BJ (cell line): ENCODE measurements around the gene SYPL2. TPM values are rescaled to one million over a fixed set of nuclear protein-coding genes. Genes with fewer than 3 reads are reported as not detected.

Experiments used
- CTCF ChIA-PET: fragments of 350-600 bp; formaldehyde crosslinking; extraction: SDS; loops from one replicate; lab custom pipeline; 2021; ENCODE audit warnings: antibody characterized with exemption, inconsistent platforms; lab: Yijun Ruan, JAX
- POLR2A ChIA-PET: fragments of 300-600 bp; sonication (Branson Sonifier 250); formaldehyde crosslinking; extraction: SDS; loops from one replicate; lab custom pipeline; 2021; ENCODE audit warnings: antibody characterized with exemption; lab: Charles Lee
- DNase-seq: peaks from one replicate; pipeline ENCODE4 v3.0.0-alpha.2; 2011; ENCODE audit warnings: low read depth
- H3K27me3 ChIP-seq: 2 replicates; pipeline ENCODE4 v1.6.0; 2011; ENCODE audit warnings: low read length; ENCODE audit not compliant: control insufficient read depth, insufficient read depth
- H3K36me3 ChIP-seq: 2 replicates; pipeline ENCODE4 v1.5.1; 2011; ENCODE audit warnings: low read length; ENCODE audit not compliant: control insufficient read depth, insufficient read depth
- H3K4me3 ChIP-seq: 2 replicates; pipeline ENCODE4 v1.5.1; 2011; ENCODE audit warnings: low read depth, mild to moderate bottlenecking, control low read depth, low read length
- CTCF ChIP-seq: IDR thresholded peaks from 2 replicates; pipeline ENCODE4 v1.5.1; 2011; ENCODE audit warnings: low read depth, mild to moderate bottlenecking, control low read depth, inconsistent platforms, low read length, moderate library complexity; ENCODE audit not compliant: insufficient read depth
- polyA plus RNA-seq: library from polyadenylated mRNA; depleted of rRNA; stranded (reverse); fragments of >200 nt; gene quantifications from 2 replicates; pipeline ENCODE4 v1.2.3, GENCODE V29; 2011

SYPL2 gene
- polyA plus RNA-seq, 1 experiment, result 73.1 TPM

GRCh38 chr1:109498161-109498801 lies 31.9 kb downstream of the SYPL2 start:
- Histone ChIP-seq H3K4me3 (no peak overlapping the region), H3K36me3 (peaks cover 12% of the 10 kb centered on the region), H3K27me3 (no peaks in the 10 kb centered on the region)
- peak; percentile 73 for TF ChIP-seq CTCF
- DNase-seq, result no peak
- CTCF ChIA-PET, result interaction anchor here (0.6 to 32.2 kb wide), 19 partner anchors 7 to 487 kb away, joined by 3 to 1371 read pairs (median 4); partner anchors contain the start of genes AHCYL1, AMIGO1, ATXN7L2 and GPR61
- POLR2A ChIA-PET, result no interaction called here

GRCh38 chr1:109499081-109499480 lies 32.7 kb downstream of the SYPL2 start:
- CTCF ChIA-PET, result interaction anchor here (0.6 to 32.2 kb wide), 20 partner anchors 8 to 275 kb away, joined by 3 to 1371 read pairs (median 6); partner anchors contain the start of genes AMIGO1, ATXN7L2, GNAI3 and GPR61
- Histone ChIP-seq H3K4me3 (no peak overlapping the region), H3K27me3 (no peaks in the 10 kb centered on the region), H3K36me3 (peaks cover 12% of the 10 kb centered on the region)
- no peak for DNase-seq
- POLR2A ChIA-PET, result interaction anchor here (0.7 kb wide), 1 partner anchor 34 kb away, joined by 3 read pairs; no protein-coding TSS in a partner anchor
- TF ChIP-seq CTCF, result no peak

GRCh38 chr1:109499661-109500536 lies 33.6 kb downstream of the SYPL2 start:
- H3K27me3 ChIP-seq, result no peaks in the 10 kb centered on the region
- TF ChIP-seq CTCF, result peak; percentile 62
- H3K4me3 ChIP-seq, result no peak overlapping the region
- H3K36me3 ChIP-seq, result peaks cover 12% of the 10 kb centered on the region
- DNase-seq, result peak; percentile 49
- CTCF ChIA-PET, result interaction anchor here (0.9 to 32.2 kb wide), 15 partner anchors 9 to 274 kb away, joined by 3 to 1371 read pairs (median 7); partner anchors contain the start of genes AMIGO1, GNAI3, GPR61 and PSMA5
- POLR2A ChIA-PET, result interaction anchor here (0.7 kb wide), 1 partner anchor 33 kb away, joined by 3 read pairs; no protein-coding TSS in a partner anchor

GRCh38 chr1:109500941-109501381 lies 34.6 kb downstream of the SYPL2 start:
- no peaks in the 10 kb centered on the region for H3K27me3 ChIP-seq
- DNase-seq, result peak; percentile 68
- POLR2A ChIA-PET, result no interaction called here
- no peak for TF ChIP-seq CTCF
- H3K36me3 ChIP-seq, result peaks cover 9% of the 10 kb centered on the region
- CTCF ChIA-PET, result interaction anchor here (0.8 to 32.2 kb wide), 6 partner anchors 10 to 143 kb away, joined by 3 to 1371 read pairs (median 22); partner anchors contain the start of genes GPR61 and PSMA5
- no peak overlapping the region for H3K4me3 ChIP-seq
